Psoas muscle (tissue), 8 donors: ENCODE data around the gene PPM1B. TPM values are rescaled to one million over a fixed set of nuclear protein-coding genes. Genes with fewer than 3 reads are reported as not detected.

Experiments
- ATAC-seq, 4 donors: fragments of 200-7000 bp; cut with Tn5 transposase; one replicate each; pipeline ENCODE4 v1.9.1; 2020; ENCODE audit warnings: moderate library complexity in 3 of 4, mild to moderate bottlenecking in 2 of 4
- DNase-seq, 2 donors: peaks; one replicate each; pipeline ENCODE4 v3.0.0-alpha.2; 2020
- H3K27ac ChIP-seq: fragments of 200-600 bp; one replicate; pipeline ENCODE4 v1.8.0; 2022
- H3K27me3 ChIP-seq, 3 donors: fragments of 200-600 bp in 1 of 3; one replicate each; pipeline versions ENCODE4 v1.6.1 to v1.8.0; 2013 to 2022; ENCODE audit warnings: low read length in 2 of 3, mild to moderate bottlenecking in 2 of 3, moderate library complexity in 1 of 3; ENCODE audit not compliant: insufficient read depth in 3 of 3
- H3K36me3 ChIP-seq, 2 donors: fragments of 200-600 bp in 1 of 2; one replicate each; pipeline versions ENCODE4 v1.6.1 to v1.8.0; 2013 to 2022; ENCODE audit warnings: low read depth in 1 of 2, mild to moderate bottlenecking in 1 of 2, moderate library complexity in 1 of 2; ENCODE audit not compliant: insufficient read depth in 1 of 2
- H3K4me1 ChIP-seq: fragments of 200-600 bp; one replicate; pipeline ENCODE4 v1.8.0; 2022
- H3K4me3 ChIP-seq: fragments of 200-600 bp; one replicate; pipeline ENCODE4 v1.8.0; 2022; ENCODE audit warnings: mild to moderate bottlenecking
- H3K9me3 ChIP-seq: fragments of 200-600 bp; one replicate; pipeline ENCODE4 v1.8.0; 2022
- WGBS, 3 donors: extraction: QIAGEN DNeasy Blood & Tissue Kit; methylation state at CpG; one replicate each; pipeline versions ENCODE4 v1.1.6 to v1.1.7; 2013; 5-methylcytosine and 5-hydroxymethylcytosine counted together
- intact Hi-C, 2 donors: fragments of 100-400 bp; cut with DNase I; formaldehyde crosslinking; loops; one replicate each; pipeline versions ENCODE4 v1.11.0 to v1.14.2; 2022
- polyA plus RNA-seq, 3 donors: library from polyadenylated mRNA; stranded (reverse); fragments of 200-250 nt; gene quantifications; one replicate each; pipeline ENCODE4 v1.2.3, GENCODE V29; 2013
- total RNA-seq, 4 donors: library from RNA; stranded (reverse); fragmentation: NEBNext Ultra II Directional in 2 of 4; extraction: Animal tissue kit (Norgen Biotek cat#: 25700) in 2 of 4; gene quantifications; one replicate each; pipeline versions ENCODE4 v1.2.1 to v1.2.4, GENCODE V29; 2021 to 2023
- TF ChIP-seq, protein P1 (sequence below): fragments of 200-600 bp; IDR thresholded peaks from one replicate; pipeline ENCODE4 v1.8.0; 2022; ENCODE audit warnings: antibody characterized with exemption
- donor health status: healthy with polysubstance abuse.
- donor health status: DM: no; HTN: no; CAD: no; lungs with moderate emphysema.
- donor health status: Bipolar disorder and iron deficiency.
- donor health status: healthy.
- donor health status: DM: yes; HTN: yes; CAD: no.
- donor health status: DM: no; HTN: no; CAD: no.
- donor health status: DM: no; HTN: no; CAD: no.
- donor health status: DM: yes; HTN: yes; CAD: no.

PPM1B gene
- total and polyA plus RNA-seq, 7 donors, result 17.4 to 244 (median 112) TPM

DNA sequence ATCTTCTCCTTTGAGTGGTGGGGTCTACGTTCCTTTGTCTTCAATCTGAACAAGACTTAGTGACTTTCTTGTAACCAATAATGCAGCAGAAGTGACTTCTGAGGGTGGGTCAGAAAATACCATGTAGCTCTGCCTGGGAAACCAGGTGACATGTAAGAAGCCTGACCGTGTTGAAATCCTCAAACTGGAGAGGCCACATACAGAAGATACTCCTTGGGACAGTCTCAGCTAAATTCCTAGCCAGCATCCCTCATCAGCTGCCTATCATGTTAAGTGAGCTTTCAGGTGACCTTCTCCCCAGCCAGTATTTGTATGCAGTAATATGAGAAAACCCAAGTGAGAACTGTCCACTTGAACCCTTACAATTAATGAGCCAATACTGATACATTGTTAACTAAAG is 27.0 kb downstream of the PPM1B start:
- peaks cover 20% of the 10 kb centered on the region for H3K4me1 ChIP-seq
- H3K4me3 ChIP-seq, result no peak overlapping the region
- 61 to 73% (median 62%) methylated on average over 2 of the region's 2 CpGs for WGBS, 3 donors
- DNase-seq (no peak), ATAC-seq (peak in 2 of 4 donors; percentile 28 to 34)
- intact Hi-C loops, result no loop called here
- H3K27me3 ChIP-seq, result no peaks in the 10 kb centered on the region
- no peaks in the 10 kb centered on the region for H3K9me3 ChIP-seq
- no peak overlapping the region for H3K27ac ChIP-seq
- TF ChIP-seq, protein P1, sequence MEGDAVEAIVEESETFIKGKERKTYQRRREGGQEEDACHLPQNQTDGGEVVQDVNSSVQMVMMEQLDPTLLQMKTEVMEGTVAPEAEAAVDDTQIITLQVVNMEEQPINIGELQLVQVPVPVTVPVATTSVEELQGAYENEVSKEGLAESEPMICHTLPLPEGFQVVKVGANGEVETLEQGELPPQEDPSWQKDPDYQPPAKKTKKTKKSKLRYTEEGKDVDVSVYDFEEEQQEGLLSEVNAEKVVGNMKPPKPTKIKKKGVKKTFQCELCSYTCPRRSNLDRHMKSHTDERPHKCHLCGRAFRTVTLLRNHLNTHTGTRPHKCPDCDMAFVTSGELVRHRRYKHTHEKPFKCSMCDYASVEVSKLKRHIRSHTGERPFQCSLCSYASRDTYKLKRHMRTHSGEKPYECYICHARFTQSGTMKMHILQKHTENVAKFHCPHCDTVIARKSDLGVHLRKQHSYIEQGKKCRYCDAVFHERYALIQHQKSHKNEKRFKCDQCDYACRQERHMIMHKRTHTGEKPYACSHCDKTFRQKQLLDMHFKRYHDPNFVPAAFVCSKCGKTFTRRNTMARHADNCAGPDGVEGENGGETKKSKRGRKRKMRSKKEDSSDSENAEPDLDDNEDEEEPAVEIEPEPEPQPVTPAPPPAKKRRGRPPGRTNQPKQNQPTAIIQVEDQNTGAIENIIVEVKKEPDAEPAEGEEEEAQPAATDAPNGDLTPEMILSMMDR, result no peak
- no peaks in the 10 kb centered on the region for H3K36me3 ChIP-seq

DNA sequence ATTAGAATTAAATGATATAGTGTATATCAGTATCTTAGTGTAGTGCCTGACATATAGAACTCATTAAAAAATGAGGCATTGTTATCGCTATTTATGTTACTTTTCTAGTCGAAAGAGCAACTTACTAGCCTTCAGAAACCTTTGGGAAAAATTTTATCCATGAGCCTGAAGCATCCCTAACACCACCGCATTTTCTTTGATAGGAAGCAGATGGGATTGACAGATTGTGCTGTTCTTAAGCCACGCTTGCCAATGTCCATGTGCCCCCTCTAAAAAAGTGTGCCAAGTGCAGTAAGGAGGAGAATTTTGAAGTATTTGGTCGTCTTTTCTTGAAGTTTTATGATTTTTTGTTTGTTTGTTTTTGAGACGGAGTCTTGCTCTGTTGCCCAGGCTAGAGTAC is 29.1 kb downstream of the PPM1B start:
- TF ChIP-seq, protein P1, result no peak
- Histone ChIP-seq H3K4me3 (no peak overlapping the region), H3K27ac (no peak overlapping the region), H3K4me1 (peaks cover 23% of the 10 kb centered on the region), H3K9me3 (no peaks in the 10 kb centered on the region), H3K27me3 (no peaks in the 10 kb centered on the region), H3K36me3 (peaks cover 3 to 16% of the 10 kb centered on the region in 2 donors)
- 94 to 96% (median 96%) methylated on average over 6 of the region's 6 CpGs for WGBS, 3 donors
- ATAC-seq (no peak), DNase-seq (no peak)
- intact Hi-C loops, result no loop called here

DNA sequence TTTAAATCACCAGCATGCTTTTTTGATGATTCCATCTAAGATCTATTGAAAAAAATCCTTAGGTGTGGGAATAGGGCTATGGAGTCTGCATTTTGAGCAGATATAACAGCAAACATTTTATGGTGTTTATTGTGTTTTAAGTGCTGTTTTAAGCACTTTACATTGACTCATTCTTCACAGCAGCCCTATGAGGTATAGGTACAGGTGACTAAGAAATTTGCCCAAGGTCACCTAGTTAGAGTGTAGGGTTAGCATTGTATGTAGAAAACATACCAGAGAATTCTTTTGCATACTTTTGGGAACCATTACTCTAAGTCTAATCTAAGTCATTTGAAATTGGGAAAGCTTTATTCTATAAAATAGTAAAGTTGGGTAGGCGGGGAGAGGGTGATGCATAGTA is 31.3 kb downstream of the PPM1B start:
- no peaks in the 10 kb centered on the region for H3K27me3 ChIP-seq
- peaks cover 3 to 21% of the 10 kb centered on the region in 2 donors for H3K36me3 ChIP-seq
- TF ChIP-seq, protein P1, result no peak
- peaks cover 23% of the 10 kb centered on the region for H3K4me1 ChIP-seq
- H3K27ac ChIP-seq, result no peak overlapping the region
- H3K4me3 ChIP-seq, result no peak overlapping the region
- 100% methylated on average over 1 of the region's 1 CpG for WGBS, 3 donors
- ATAC-seq, result no peak
- no peak for DNase-seq
- intact Hi-C loops, result no loop called here
- H3K9me3 ChIP-seq, result no peaks in the 10 kb centered on the region

DNA sequence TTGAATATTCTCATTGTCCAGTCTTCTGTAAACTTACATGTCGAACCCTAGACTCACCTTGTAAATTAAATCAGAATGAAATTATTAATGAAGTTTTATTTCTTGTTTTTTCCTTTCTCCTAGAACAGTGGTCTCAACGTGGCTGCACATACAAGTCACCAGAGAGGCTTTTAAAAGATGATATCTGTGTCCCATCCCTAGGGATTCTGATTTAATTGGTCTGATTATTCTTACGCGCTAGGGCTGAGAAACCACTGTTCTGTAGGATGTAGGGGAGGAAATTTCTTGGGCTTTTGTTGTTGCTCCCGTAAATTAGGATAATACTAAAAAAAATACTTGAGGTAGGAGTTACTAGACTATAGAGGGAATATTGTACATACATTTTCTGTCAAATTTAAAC is 32.1 kb downstream of the PPM1B start:
- Histone ChIP-seq H3K9me3 (no peaks in the 10 kb centered on the region), H3K4me1 (peaks cover 28% of the 10 kb centered on the region), H3K27ac (no peak overlapping the region), H3K36me3 (peaks cover 3 to 21% of the 10 kb centered on the region in 2 donors), H3K27me3 (no peaks in the 10 kb centered on the region), H3K4me3 (no peak overlapping the region)
- ATAC-seq, result no peak
- no peak for DNase-seq
- intact Hi-C loops, result no loop called here
- TF ChIP-seq, protein P1, result no peak
- 81 to 91% (median 82%) methylated on average over 5 of the region's 5 CpGs for WGBS, 3 donors

DNA sequence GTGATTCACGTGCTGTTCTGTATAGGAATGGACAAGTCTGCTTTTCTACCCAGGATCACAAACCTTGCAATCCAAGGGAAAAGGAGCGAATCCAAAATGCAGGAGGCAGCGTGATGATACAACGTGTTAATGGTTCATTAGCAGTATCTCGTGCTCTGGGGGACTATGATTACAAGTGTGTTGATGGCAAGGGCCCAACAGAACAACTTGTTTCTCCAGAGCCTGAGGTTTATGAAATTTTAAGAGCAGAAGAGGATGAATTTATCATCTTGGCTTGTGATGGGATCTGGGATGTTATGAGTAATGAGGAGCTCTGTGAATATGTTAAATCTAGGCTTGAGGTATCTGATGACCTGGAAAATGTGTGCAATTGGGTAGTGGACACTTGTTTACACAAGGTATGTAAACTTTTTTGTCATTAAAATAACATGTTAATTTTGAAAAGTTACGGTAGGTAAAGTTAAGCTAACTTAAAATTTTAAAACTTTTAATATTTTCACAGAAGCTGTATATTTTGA is 33.0 kb downstream of the PPM1B start:
- H3K4me1 ChIP-seq, result peaks cover 34% of the 10 kb centered on the region
- peaks cover 3 to 21% of the 10 kb centered on the region in 2 donors for H3K36me3 ChIP-seq
- DNase-seq (no peak), ATAC-seq (peak in 2 of 4 donors; percentile 34 to 66)
- 67 to 84% (median 68%) methylated on average over 6 of the region's 6 CpGs for WGBS, 3 donors
- intact Hi-C loops, result no loop called here
- no peaks in the 10 kb centered on the region for H3K9me3 ChIP-seq
- H3K27ac ChIP-seq, result no peak overlapping the region
- TF ChIP-seq, protein P1, result no peak
- H3K4me3 ChIP-seq, result no peak overlapping the region
- H3K27me3 ChIP-seq, result no peaks in the 10 kb centered on the region
